ENCODE results near the gene GOLGA5. TPM values are rescaled to one million over a fixed set of nuclear protein-coding genes. Genes with fewer than 3 reads are reported as not detected.
"Not testable (repeated sequence)": the region's sequence is repeated elsewhere in the genome, so short reads cannot be mapped to it uniquely, and the experiment has no call there.

GOLGA5 gene
- total RNA-seq, 1 donor = 7.8 TPM

GRCh38 chr14:92819680-92820535, 25.8 kb downstream of the GOLGA5 start:
- not testable (repeated sequence) for DNase-seq (ENCODE audit: low read depth in 2 of 3, low spot score in 2 of 3)

GRCh38 chr14:92820536-92820840, 26.4 kb downstream of the GOLGA5 start:
- not testable (repeated sequence) for DNase-seq (ENCODE audit: low read depth in 2 of 3, low spot score in 2 of 3)

- DNase-seq (ENCODE audit: low read depth in 2 of 3, low spot score in 2 of 3) = no peak
Observed at GRCh38 chr14:92830902-92831301, 36.8 kb downstream of the GOLGA5 start.

- DNase-seq (ENCODE audit: low read depth in 2 of 3, low spot score in 2 of 3) = no peak
Observed at GRCh38 chr14:92832137-92832700, 38.1 kb downstream of the GOLGA5 start.

GRCh38 chr14:92841930-92842329, 47.8 kb downstream of the GOLGA5 start:
- DNase-seq (ENCODE audit: low read depth in 2 of 3, low spot score in 2 of 3) = no peak

- DNase-seq (ENCODE audit: low read depth in 2 of 3, low spot score in 2 of 3) = no peak
Observed at GRCh38 chr14:92844204-92844603, 50.1 kb downstream of the GOLGA5 start.

GRCh38 chr14:92846162-92846897, 52.2 kb downstream of the GOLGA5 start:
- DNase-seq (ENCODE audit: low read depth in 2 of 3, low spot score in 2 of 3) = peak in 2 of 3 donors; percentile 69 to 72

- peak in 2 of 3 donors; percentile 13 to 50 for DNase-seq (ENCODE audit: low read depth in 2 of 3, low spot score in 2 of 3)
Observed at GRCh38 chr14:92847278-92847677, 53.2 kb downstream of the GOLGA5 start.

- no peak for DNase-seq (ENCODE audit: low read depth in 2 of 3, low spot score in 2 of 3)
Observed at GRCh38 chr14:92847749-92848148, 53.6 kb downstream of the GOLGA5 start.

- DNase-seq (ENCODE audit: low read depth in 2 of 3, low spot score in 2 of 3) = peak in 2 of 3 donors; percentile 65 to 91
Observed at GRCh38 chr14:92848887-92849286, 54.8 kb downstream of the GOLGA5 start.

GRCh38 chr14:92850492-92850891, 56.4 kb downstream of the GOLGA5 start:
- DNase-seq (ENCODE audit: low read depth in 2 of 3, low spot score in 2 of 3) = no peak

- not testable (repeated sequence) for DNase-seq (ENCODE audit: low read depth in 2 of 3, low spot score in 2 of 3)
Observed at GRCh38 chr14:92853136-92853535, 59.0 kb downstream of the GOLGA5 start.

GRCh38 chr14:92860049-92860840, 66.1 kb downstream of the GOLGA5 start:
- no peak for DNase-seq (ENCODE audit: low read depth in 2 of 3, low spot score in 2 of 3)

- no peak for DNase-seq (ENCODE audit: low read depth in 2 of 3, low spot score in 2 of 3)
Observed at GRCh38 chr14:92861856-92862745, 68.0 kb downstream of the GOLGA5 start.

- DNase-seq (ENCODE audit: low read depth in 2 of 3, low spot score in 2 of 3) = no peak
Observed at GRCh38 chr14:92863286-92864080, 69.4 kb downstream of the GOLGA5 start.

- no peak for DNase-seq (ENCODE audit: low read depth in 2 of 3, low spot score in 2 of 3)
Observed at GRCh38 chr14:92865674-92866073, 71.6 kb downstream of the GOLGA5 start.

GRCh38 chr14:92866181-92866752, 72.2 kb downstream of the GOLGA5 start:
- DNase-seq (ENCODE audit: low read depth in 2 of 3, low spot score in 2 of 3) = no peak

Data from hematopoietic multipotent progenitor cell (in vitro differentiated cells).